ENCODE results near the gene S1PR3.

Gene S1PR3

DNA sequence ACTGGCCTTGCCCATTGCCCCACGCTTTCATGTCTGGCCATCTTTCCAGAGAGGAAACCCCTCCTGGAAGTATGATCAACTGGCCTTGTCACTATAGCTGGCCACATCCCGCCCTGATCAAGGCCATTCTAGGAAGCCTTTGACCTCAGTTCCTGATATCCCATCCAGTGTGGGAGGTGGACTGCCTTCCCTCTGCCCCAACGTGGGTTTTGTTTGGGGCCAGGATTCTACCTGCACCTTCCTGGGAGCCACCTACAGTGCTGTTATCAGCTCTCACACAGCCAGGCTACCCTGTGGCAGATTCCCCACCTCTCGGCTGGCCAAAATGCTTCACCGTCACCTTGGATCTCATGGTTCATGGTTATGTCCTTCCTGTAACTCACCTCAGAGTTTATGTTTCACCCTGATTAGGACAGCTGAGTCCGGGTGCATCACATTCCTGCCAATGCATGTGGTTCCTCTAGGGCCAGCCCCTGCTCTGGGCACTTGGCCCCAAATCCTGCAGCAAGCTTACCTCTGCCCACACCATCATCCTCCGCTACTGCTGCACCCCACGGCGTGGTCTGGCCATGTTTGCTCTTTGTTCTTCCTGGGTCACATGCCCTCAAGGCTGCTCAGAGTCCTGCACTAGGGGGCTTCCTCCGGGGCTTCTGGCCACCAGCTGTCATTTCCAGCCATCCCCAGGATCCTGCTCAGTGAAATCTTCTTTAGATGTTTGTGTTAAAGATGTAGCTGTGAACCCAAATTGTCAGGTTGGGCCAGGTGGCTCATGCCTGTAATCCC lies 24.2 kb upstream of the S1PR3 start:
- Histone ChIP-seq H3K27ac (no peak overlapping the region), H3K4me3 (no peak overlapping the region)

DNA sequence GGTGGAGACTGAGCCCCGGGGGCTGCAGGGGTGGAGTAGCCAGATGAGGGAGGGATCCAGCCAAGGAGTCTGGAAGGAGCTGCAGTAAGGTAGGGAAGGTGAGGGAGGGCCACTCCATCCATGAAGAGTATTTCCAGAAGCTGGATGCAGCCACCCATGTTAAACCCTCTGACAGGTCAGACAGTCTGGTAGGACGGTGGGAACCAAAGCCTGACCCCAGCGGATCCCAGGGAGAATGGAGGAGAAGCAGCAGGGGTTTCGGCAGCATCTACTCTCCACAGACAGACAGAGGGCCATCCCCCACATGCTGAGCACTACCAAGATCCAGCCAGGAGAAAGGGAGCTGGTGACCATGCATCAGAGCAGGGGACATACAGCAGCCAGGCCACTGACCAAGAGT lies 22.5 kb upstream of the S1PR3 start:
- Histone ChIP-seq H3K27ac (no peak overlapping the region), H3K4me3 (no peak overlapping the region)

GRCh38 chr9:88969646-88970373 lies 21.5 kb upstream of the S1PR3 start:
- H3K27ac ChIP-seq: no peak overlapping the region
- H3K4me3 ChIP-seq: no peak overlapping the region

GRCh38 chr9:88971131-88971960 lies 19.9 kb upstream of the S1PR3 start:
- Histone ChIP-seq H3K27ac (no peak overlapping the region), H3K4me3 (no peak overlapping the region)

DNA sequence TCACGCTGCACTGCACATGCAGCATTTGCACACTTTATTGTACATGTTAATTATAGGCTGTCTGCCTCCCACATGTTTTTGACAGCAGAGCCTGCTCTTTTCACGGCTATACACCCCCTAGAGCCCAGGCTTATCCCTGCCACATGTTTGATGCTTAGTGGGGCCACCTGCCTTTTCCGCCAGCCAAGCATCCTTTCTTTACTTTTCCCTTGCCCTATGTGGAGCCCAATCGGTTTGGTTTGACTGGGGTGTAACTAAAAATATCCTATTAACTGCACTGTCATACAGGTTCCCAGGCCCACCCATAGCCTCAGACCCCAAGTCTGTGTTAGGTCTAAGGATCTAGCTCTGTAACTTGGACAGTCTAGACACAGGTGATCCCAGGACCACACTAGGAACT lies 18.9 kb upstream of the S1PR3 start:
- Histone ChIP-seq H3K27ac (no peak overlapping the region), H3K4me3 (no peak overlapping the region)

DNA sequence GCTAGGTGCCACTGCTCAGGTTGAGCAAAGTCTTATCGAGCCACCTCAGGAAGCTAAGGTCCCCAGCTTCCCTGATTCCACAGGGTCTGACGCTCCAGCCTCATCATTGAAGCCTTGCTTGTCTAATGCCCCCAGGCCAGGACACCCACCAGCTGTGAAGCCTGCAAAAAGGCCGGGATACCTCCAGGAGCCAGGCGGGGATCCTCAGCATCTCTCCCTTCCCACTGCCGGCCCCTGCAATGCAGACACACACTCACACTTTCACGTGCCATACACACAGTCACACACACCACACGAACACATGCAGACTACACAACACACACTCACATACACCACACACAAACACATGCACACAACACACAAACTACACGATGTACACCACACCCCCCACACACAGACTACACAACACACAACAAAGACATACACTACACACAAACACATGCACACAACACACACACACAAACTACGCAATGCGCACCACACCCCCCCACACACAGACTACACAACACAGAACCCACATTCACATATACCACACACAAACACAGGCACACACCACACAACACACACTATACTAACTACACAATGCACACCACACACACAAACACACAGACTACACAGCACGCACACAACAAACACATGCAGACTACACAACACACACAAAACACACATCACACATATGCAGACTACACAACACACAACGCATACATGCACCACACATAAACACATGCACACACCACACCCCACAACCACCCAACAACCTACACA lies 17.8 kb upstream of the S1PR3 start:
- no peak overlapping the region for H3K27ac ChIP-seq
- H3K4me3 ChIP-seq: no peak overlapping the region

DNA sequence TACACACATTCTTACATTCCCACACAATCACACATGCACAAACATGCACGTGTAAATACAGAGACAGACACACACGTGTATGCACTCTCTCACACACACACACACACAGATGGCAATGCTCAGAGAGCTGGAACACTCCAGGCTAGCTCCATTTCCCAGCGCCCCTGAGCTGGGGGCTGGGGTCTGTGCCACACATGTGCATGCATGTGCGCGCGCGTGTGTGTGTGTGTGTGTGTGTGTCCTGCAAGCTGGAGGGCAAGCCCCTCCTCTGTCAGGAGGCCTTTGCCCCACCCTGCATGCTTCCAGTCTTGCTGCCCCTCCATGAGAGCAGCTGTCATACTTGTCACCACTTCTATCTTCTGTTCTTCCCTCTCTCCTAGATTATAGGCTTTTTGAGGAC lies 16.6 kb upstream of the S1PR3 start:
- no peak overlapping the region for H3K4me3 ChIP-seq
- H3K27ac ChIP-seq: no peak overlapping the region

DNA sequence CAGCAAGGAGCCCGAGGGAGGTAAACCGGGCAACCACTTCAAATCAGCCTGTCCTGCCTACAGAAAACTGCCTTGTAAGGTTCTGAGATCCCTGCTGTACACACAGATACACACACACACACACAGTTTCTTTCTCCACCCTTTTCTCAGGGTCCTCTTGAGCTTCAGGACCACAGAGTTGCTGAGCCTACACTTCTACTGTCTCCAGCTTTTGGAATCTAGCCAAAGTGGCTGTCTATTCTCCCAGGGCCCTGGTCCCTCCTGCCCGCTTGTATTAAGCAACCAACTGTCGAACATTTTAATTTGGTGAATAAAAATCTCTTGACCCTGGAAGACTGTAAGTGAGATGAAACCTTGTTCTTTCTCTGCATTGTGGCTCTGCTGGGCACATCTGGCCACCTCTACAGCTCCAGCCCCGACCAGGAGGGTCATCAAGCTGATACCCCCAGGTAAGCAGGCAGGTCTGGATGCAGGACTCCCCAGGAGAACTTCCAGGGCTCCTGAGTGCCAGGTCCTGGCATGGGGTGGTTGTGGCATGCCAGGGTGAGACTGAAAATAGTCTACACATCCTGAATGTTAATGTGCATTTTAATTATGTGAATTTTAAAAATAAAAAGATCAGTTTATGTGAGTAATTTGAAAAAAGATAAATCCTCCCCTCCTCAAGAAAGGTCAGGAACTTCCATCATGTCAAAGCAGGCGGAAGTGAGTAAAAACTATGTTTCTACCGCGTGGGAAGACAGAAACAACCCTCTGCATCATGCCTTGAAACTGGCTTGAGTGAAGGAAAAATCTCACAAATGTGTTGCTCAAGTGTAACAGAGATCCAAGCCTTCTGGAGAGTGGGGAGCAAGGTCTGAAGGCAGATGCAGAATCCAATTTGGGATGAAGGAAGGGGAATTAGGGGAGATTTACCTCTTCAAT lies 15.0 kb upstream of the S1PR3 start:
- no peak overlapping the region for H3K4me3 ChIP-seq
- H3K27ac ChIP-seq: no peak overlapping the region

- no peak overlapping the region for H3K4me3 ChIP-seq
- H3K27ac ChIP-seq: no peak overlapping the region
These were observed 14.4 kb upstream of the S1PR3 start for GRCh38 chr9:88976890-88977257.

GRCh38 chr9:88978034-88978433 lies 13.2 kb upstream of the S1PR3 start:
- no peak overlapping the region for H3K4me3 ChIP-seq
- H3K27ac ChIP-seq: no peak overlapping the region

DNA sequence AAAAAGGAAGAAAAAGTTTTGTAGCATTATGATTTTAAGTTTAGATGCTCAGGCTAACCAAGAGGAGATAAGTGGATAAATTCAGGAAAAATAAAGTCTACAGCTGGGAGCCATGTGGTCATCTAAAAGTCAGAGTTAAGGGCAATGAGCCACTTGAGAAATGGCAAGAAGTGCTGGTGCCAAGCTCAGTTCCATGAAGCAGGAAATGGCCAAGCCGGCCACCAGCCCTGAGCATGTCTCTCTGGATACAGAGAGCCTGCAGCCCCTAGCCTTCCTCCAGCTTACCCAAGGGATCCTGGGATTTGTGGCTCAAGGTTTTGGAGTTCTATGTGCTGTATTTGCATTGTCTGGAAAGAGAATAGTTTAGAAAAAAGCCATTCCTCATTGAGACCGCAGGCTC lies 12.2 kb upstream of the S1PR3 start:
- Histone ChIP-seq H3K27ac (peak overlapping the region in 2 of 21 experiments; percentile 21 to 23), H3K4me3 (no peak overlapping the region)

GRCh38 chr9:88979791-88980190 lies 11.5 kb upstream of the S1PR3 start:
- no peak overlapping the region for H3K4me3 ChIP-seq
- H3K27ac ChIP-seq: peak overlapping the region in 1 of 21 experiments; percentile 20

DNA sequence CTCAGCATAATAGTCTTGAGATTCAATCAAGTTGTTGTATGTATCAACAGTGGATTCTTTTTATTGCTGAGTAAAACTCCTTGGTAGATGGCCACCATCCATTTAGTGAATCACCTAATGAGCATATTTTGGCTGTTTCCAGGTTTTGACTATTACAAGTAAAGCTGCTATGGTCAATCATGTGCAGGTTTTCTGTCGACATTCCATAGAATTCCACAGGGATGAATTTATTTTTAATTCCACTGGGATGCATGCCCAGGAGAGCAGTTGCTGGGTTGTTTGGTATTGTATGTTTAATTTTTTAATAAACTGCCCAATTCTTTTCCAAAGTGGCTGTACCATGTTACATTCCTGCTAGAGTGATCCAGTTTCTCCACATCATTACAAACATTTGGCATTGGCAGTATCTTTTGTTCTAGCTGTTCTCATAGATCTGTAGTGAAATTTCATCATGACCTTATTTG lies 10.5 kb upstream of the S1PR3 start:
- H3K27ac ChIP-seq: peak overlapping the region in 2 of 21 experiments; percentile 12 to 45
- no peak overlapping the region for H3K4me3 ChIP-seq

GRCh38 chr9:88983865-88984542 lies 7.3 kb upstream of the S1PR3 start:
- Histone ChIP-seq H3K4me3 (no peak overlapping the region), H3K27ac (peak overlapping the region in 12 of 21 experiments; percentile 1 to 68 (median 38))

GRCh38 chr9:88984543-88984883 lies 6.8 kb upstream of the S1PR3 start:
- Histone ChIP-seq H3K4me3 (no peak overlapping the region), H3K27ac (peak overlapping the region in 7 of 21 experiments; percentile 14 to 62 (median 38))

- Histone ChIP-seq H3K27ac (peak overlapping the region in 2 of 21 experiments; percentile 14 to 31), H3K4me3 (no peak overlapping the region)
These were observed 5.7 kb upstream of the S1PR3 start for GRCh38 chr9:88985616-88986015.

DNA sequence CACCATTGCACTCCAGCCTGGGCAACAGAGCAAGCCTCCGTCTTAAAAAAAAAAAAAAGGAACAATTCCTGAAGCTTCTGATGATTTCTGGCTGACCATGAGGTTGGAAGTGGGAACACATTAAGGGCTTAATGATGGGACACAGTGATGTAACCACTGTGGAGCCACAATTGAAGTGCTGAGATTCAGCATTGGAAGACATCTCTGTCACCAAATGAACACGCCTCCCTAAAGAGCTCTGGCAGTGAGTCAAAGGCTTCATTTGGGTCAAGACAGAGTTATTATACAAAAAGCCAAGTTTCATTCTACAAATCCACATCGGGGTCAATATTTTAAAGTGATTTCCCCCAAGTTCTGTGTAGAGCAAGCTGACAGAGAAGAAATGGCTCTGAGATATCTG lies 4.5 kb upstream of the S1PR3 start:
- Histone ChIP-seq H3K4me3 (no peak overlapping the region), H3K27ac (no peak overlapping the region)

DNA sequence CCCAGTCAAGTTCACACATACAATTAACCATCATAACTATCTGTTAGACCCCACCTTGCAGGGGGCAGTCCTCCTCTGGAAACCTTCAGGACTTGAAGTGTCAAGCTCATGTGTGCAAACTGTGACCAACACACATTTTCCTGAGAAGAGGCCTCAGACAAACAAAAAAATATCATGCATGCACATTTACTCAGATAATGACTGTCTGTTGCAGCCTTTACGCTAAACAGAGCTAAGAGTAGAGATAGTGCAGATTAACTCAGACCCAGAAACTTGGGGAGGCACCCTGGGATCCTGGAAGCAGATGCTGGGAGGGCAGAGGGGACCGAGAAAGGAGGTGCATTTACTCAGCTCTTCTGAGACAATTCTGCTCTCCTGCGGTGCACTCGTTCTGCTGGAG lies 3.6 kb upstream of the S1PR3 start:
- H3K27ac ChIP-seq: no peak overlapping the region
- no peak overlapping the region for H3K4me3 ChIP-seq
